Activated naive CD8-positive, alpha-beta T cell treated with anti-CD3 and anti-CD28 coated beads, Interleukin-2, amount 50 U/mL, for 16 hours (primary cell): ENCODE results near the gene SLC6A16.
"Not testable (repeated sequence)": the region's sequence is repeated elsewhere in the genome, so short reads cannot be mapped to it uniquely, and the experiment has no call there.

Experiments used
- DNase-seq: peaks from one replicate; pipeline ENCODE4 v3.0.0-alpha.2; 2020; ENCODE audit warnings: low read depth, low spot score

Gene SLC6A16

DNA sequence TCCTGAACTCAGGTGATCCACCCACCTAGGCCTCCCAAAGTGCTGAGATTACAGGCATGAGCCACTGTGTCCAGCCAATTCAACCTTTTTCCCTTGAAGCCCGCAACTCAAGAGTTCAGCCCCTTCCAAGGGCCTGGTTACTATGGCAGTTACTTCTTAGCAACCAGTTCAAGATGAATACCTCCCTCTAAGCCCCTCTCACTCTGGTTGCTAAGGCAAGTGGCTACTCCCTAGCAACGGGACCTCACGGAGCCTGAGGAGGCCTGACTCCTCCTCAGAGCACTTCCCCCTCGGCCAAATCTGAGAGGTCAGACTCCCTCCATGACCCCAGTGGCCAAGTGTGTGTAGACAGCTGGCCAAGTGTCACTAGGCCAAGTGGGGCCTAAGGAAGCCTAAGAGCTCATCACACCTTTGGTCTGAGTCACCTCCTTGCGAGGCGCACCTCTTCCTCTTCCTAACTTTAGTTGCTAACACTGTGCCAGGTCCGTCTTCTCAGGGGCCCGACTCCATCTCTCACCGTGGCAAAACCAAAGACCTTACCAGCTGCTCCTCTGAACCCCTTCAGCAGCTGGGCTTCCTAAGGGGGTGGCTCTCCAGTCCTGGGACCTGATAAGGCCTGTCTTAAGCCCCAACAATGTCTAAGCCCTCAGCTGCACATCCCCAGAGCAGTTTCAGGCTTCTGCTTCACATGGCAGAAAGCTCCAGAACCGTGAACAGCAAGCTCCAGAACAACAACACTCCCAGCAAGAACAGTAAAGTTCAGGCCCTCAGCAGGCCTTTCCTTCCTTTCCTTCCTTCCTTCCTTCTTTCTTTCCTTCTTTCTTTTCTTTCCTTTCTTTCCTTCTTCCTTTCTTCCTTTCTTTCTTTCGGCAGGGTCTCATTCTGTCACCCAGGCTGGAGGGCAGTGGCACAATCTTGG lies 19.8 kb upstream of the SLC6A16 start:
- no peak for DNase-seq

DNA sequence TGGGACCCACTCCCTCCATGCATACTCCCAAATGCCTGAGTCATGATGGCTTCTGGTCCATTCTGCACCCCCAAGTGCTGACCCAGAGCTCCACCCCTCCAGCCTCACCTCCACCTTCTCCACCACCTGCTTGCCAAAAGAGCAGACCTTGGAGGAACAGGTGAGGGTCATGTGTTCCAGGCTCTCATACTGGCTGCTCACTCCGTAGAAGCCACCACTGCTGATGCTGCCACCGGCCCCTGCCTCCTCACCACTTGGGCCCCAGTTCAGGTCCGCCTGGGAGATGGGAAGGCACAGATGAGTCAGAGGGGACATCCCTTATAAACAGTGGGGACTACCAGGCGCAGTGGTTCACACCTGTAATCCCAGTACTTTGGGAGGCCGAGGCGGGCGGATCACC lies 18.1 kb upstream of the SLC6A16 start:
- no peak for DNase-seq

- no peak for DNase-seq
Observed at GRCh38 chr19:49342291-49342721, 17.3 kb upstream of the SLC6A16 start.

GRCh38 chr19:49340865-49341718 lies 16.1 kb upstream of the SLC6A16 start:
- no peak for DNase-seq

- DNase-seq: no peak
Observed at GRCh38 chr19:49340069-49340864, 15.3 kb upstream of the SLC6A16 start.

DNA sequence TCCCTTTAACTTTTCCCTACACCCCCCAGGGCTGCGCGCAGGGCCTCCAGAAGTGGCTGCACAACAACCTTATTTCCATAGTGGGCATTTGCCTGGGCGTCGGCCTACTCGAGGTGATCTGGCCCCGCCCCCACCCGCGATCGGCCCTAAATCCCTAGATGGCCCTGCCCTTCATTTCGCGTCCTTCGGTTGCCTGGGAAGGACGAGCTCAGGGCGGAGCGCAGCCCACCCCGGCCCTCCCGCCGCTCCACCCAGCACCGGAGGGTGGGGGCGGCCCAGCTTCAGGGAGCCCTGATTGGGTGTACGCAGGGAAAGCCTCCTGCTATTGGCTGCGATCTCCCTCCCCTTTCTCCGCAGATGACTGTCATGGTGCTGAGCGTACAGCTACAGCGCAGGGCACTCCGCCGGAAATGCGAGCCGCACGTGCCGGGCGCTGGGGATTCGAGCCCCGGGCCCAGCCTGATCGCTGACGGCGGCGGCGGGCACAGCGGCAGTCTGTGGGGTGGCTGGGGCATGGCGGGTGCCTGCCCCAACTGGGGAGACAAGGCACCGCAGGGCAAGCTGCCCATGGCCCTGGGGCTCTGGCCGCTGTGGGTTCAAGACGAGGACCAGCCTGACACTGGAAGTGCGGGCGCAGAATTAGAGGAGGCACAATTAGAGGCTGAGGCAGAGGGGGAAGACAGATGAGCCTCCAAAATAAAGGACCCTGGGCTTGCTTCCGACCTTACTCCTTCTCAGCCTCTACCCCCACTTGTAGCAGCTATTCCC lies 14.5 kb upstream of the SLC6A16 start:
- DNase-seq: no peak

- DNase-seq: no peak
Observed at GRCh38 chr19:49338691-49339300, 13.8 kb upstream of the SLC6A16 start.

- DNase-seq: no peak
Observed at GRCh38 chr19:49338023-49338677, 13.2 kb upstream of the SLC6A16 start.

DNA sequence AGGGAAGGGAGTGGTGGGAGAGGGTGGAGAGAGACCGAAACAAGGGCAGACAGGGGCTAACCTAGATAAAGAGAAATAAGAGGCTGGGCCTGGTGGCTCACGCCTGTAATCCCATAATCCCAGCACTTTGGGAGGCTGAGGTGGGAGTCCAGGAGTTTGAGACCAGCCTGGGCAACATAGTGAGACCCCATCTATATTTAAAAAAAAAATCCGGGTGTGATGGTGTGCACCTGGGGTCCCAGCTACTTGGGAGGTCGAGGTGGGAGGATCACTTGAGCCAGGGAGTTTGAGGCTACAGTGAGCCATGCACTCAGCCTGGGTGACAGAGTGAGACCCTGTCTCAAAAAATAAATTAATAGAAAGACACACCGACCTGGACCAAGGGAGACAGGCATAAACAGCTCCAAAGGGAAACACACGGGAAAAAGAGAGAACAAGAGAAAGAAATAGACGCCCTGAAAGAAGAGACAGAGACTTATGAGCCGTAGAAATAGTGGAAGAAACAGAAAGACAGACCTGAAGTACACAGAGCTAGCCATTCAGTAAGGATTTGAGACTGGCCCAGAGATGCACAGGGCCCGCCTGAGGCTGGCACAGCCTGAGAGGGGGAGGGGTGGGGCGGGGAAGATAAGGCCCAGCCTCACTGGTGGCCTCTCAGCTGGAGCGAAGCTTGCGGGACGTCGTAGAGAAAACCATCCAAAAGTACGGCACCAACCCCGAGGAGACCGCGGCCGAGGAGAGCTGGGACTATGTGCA lies 12.5 kb upstream of the SLC6A16 start:
- no peak for DNase-seq

DNA sequence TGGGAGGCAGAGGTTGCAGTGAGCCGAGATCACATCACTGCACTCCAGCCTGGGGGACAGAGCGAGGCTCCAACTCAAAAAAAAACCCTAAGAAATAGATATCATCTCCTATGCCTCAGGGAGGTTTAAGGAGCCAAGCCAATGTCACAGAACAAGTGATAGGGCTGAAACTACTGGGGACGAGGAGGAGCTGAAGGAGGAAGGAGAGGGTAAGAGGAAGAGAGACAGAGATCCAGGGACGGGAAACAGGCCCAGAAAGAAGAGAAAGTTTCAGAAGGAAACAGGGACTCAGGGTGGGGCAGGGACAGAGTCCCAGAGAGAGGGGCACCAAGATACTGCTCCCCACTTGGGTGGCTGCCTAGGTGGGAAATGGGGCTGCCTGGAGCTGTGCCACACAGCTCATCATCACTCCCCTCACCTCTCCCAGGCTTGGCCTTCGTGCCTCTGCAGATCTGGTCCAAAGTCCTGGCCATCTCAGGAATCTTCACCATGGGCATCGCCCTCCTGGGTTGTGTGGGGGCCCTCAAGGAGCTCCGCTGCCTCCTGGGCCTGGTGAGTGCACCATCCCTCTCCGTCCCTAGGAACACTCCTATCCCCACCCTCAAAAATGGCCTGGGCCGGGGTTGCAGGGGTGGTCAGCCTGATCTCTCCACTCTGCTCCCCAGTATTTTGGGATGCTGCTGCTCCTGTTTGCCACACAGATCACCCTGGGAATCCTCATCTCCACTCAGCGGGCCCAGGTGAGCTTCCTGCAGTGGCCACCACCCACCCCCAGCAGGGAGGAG lies 11.7 kb upstream of the SLC6A16 start:
- no peak for DNase-seq

GRCh38 chr19:49335784-49336481 lies 10.9 kb upstream of the SLC6A16 start:
- no peak for DNase-seq

- DNase-seq: no peak
Observed at GRCh38 chr19:49335071-49335783, 10.2 kb upstream of the SLC6A16 start, which contains the start of gene CD37. Gene CD37, plus strand, starts transcription at chr19:49335406. Its CDS starts 135 bp downstream, at chr19:49335541.

GRCh38 chr19:49333811-49334288 lies 8.9 kb upstream of the SLC6A16 start:
- no peak for DNase-seq

GRCh38 chr19:49333418-49333805 lies 8.4 kb upstream of the SLC6A16 start:
- no peak for DNase-seq

- DNase-seq: not testable (repeated sequence)
Observed at GRCh38 chr19:49332691-49333417, 7.9 kb upstream of the SLC6A16 start.

GRCh38 chr19:49331616-49332055 lies 6.6 kb upstream of the SLC6A16 start:
- peak; percentile 14 for DNase-seq
